OCI-LY3 (cell line): ENCODE measurements around the gene CLIC1.

ENCODE experiments used
- H2AFZ ChIP-seq: fragments of 200-600, 300-600 bp; shearing (Covaris generic); 2 replicates; pipeline ENCODE4 v1.6.0; 2014; ENCODE audit warnings: antibody characterized with exemption, low read depth, low read length
- H3K27ac ChIP-seq: fragments of 200-600, 300-600 bp; sonication (generic); 2 replicates; pipeline ENCODE4 v1.5.1; 2014; ENCODE audit warnings: mild to moderate bottlenecking, low read length, moderate library complexity, mixed read lengths
- H3K27me3 ChIP-seq: fragments of 200-600, 300-600 bp; sonication (generic); 2 replicates; pipeline ENCODE4 v1.6.1; 2014; ENCODE audit warnings: low read depth, low read length, mixed read lengths
- H3K36me3 ChIP-seq: fragments of 200-600, 300-600 bp; sonication (generic); replicated peaks from 2 replicates; pipeline ENCODE3; 2014; ENCODE audit warnings: low read depth, low read length, mixed read lengths
- H3K4me1 ChIP-seq: fragments of 300-600, 200-600 bp; sonication (generic); 2 replicates; pipeline ENCODE4 v1.6.1; 2014; ENCODE audit warnings: low read length, mixed read lengths
- H3K4me2 ChIP-seq: fragments of 200-600, 300-600 bp; sonication (generic); 2 replicates; pipeline ENCODE4 v1.6.1; 2014; ENCODE audit warnings: low read length, mixed read lengths
- H3K4me3 ChIP-seq: fragments of 300-600, 200-600 bp; sonication (generic); 2 replicates; pipeline ENCODE4 v1.5.1; 2014; ENCODE audit warnings: antibody characterized with exemption, mild to moderate bottlenecking, low read length, moderate library complexity
- H3K79me2 ChIP-seq: fragments of 300-600, 200-600 bp; shearing (Covaris generic); 2 replicates; pipeline ENCODE4 v1.6.1; 2014; ENCODE audit warnings: mild to moderate bottlenecking, low read length, mixed read lengths
- H3K9ac ChIP-seq: fragments of 300-600, 200-600 bp; shearing (Covaris generic); 2 replicates; pipeline ENCODE4 v1.6.0; 2014; ENCODE audit warnings: mild to moderate bottlenecking, low read length, moderate library complexity
- H3K9me3 ChIP-seq: fragments of 200-600, 300-600 bp; shearing (Covaris generic); 2 replicates; pipeline ENCODE4 v1.6.1; 2014; ENCODE audit warnings: low read length, mixed read lengths; ENCODE audit not compliant: insufficient read depth
- H4K20me1 ChIP-seq: fragments of 200-600, 300-600 bp; sonication (generic); 2 replicates; pipeline ENCODE4 v1.6.1; 2016; ENCODE audit warnings: low read length, mixed read lengths; ENCODE audit not compliant: insufficient read depth
- CTCF ChIP-seq: fragments of 200-600, 300-600 bp; sonication (generic); IDR thresholded peaks from 2 replicates; pipeline ENCODE4 v1.5.1; 2014; ENCODE audit warnings: antibody characterized with exemption, low read length, low read depth
- EZH2phosphoT487 ChIP-seq: fragments of 200-600 bp; shearing (Covaris generic); IDR thresholded peaks from 2 replicates; pipeline ENCODE4 v1.6.1; 2018; ENCODE audit warnings: antibody characterized with exemption, mixed run types, low read depth

CLIC1 gene

GRCh38 chr6:31727034-31727716 is 9.2 kb downstream of the CLIC1 start:
- Histone ChIP-seq H3K4me2 (peak overlapping the region; percentile 48), H3K27me3 (no peaks in the 10 kb centered on the region), H3K4me1 (peaks cover 30% of the 10 kb centered on the region), H4K20me1 (0 out of 2 replicates have a peak, but pooled peaks cover 5% of the 10 kb centered on the region), H3K27ac (peak overlapping the region; percentile 75), H2AFZ (no peak overlapping the region), H3K79me2 (no peaks in the 10 kb centered on the region), H3K9ac (no peak overlapping the region), H3K4me3 (no peak overlapping the region), H3K36me3 (peaks cover 32% of the 10 kb centered on the region), H3K9me3 (no peaks in the 10 kb centered on the region)
- TF ChIP-seq CTCF (no peak), EZH2phosphoT487 (no peak)

- Histone ChIP-seq H3K79me2 (no peaks in the 10 kb centered on the region), H3K36me3 (peaks cover 23% of the 10 kb centered on the region), H3K4me2 (no peak overlapping the region), H4K20me1 (0 out of 2 replicates have a peak, but pooled peaks cover 5% of the 10 kb centered on the region), H3K9ac (no peak overlapping the region), H3K27ac (no peak overlapping the region), H3K4me1 (peaks cover 30% of the 10 kb centered on the region), H3K9me3 (no peaks in the 10 kb centered on the region), H2AFZ (no peak overlapping the region), H3K4me3 (no peak overlapping the region), H3K27me3 (no peaks in the 10 kb centered on the region)
- TF ChIP-seq EZH2phosphoT487 (no peak), CTCF (no peak)
Observed at GRCh38 chr6:31725502-31726350, 10.6 kb downstream of the CLIC1 start.

GRCh38 chr6:31723980-31724691 is 12.2 kb downstream of the CLIC1 start:
- peaks cover 22% of the 10 kb centered on the region for H3K4me1 ChIP-seq
- no peak overlapping the region for H3K9ac ChIP-seq
- H3K27me3 ChIP-seq = no peaks in the 10 kb centered on the region
- no peaks in the 10 kb centered on the region for H3K9me3 ChIP-seq
- no peak overlapping the region for H3K4me2 ChIP-seq
- no peak overlapping the region for H2AFZ ChIP-seq
- no peak overlapping the region for H3K27ac ChIP-seq
- no peak overlapping the region for H3K4me3 ChIP-seq
- H3K79me2 ChIP-seq = no peaks in the 10 kb centered on the region
- peaks cover 15% of the 10 kb centered on the region for H3K36me3 ChIP-seq
- 0 out of 2 replicates have a peak, but pooled peaks cover 5% of the 10 kb centered on the region for H4K20me1 ChIP-seq
- TF ChIP-seq EZH2phosphoT487 (no peak), CTCF (no peak)
